Thyroid gland (tissue), 4 donors: ENCODE results near the gene SEC23B. TPM values are rescaled to one million over a fixed set of nuclear protein-coding genes. Genes with fewer than 3 reads are reported as not detected.
A peak's percentile ranks its signal among the peaks of the same experiment; 100 is the strongest.

ENCODE experiments used
- DNase-seq, 2 donors: peaks; one replicate each; pipeline ENCODE4 v3.0.0-alpha.2; 2019
- H3K27ac ChIP-seq, 3 donors: fragments of 200-600 bp; sonication (generic); 1 replicate in 2 of 3; 2 replicates in 1 of 3; pipeline ENCODE4 v1.5.1; 2016 to 2019; ENCODE audit warnings: mild to moderate bottlenecking in 1 of 3, moderate library complexity in 1 of 3
- H3K27me3 ChIP-seq: fragments of 200-600 bp; sonication (generic); one replicate; pipeline ENCODE4 v1.5.1; 2019
- H3K36me3 ChIP-seq, 2 donors: fragments of 200-600 bp; sonication (generic); one replicate each; pipeline ENCODE4 v1.5.1; 2016 to 2019
- H3K4me1 ChIP-seq, 2 donors: fragments of 200-600 bp; sonication (generic); one replicate each; pipeline ENCODE4 v1.5.1; 2017 to 2019
- H3K4me3 ChIP-seq, 3 donors: fragments of 200-600 bp; sonication (generic); replicated peaks in 1 of 3; 1 replicate in 2 of 3; 2 replicates in 1 of 3; pipeline ENCODE4 v1.5.1; 2016; ENCODE audit warnings: mild to moderate bottlenecking in 1 of 3
- H3K9me3 ChIP-seq: fragments of 200-600 bp; sonication (generic); one replicate; pipeline ENCODE4 v1.5.1; 2017
- CTCF ChIP-seq, 6 experiments: fragments of 200-600 bp in 3 of 6; fragments of 450-650 bp in 3 of 6; sonication (generic) in 3 of 6; IDR thresholded peaks; one replicate each; pipeline ENCODE4 v1.5.1; 2016 to 2019; ENCODE audit warnings: antibody characterized with exemption in 6 of 6, mild to moderate bottlenecking in 2 of 6, inconsistent platforms in 1 of 6, moderate library complexity in 1 of 6
- POLR2A ChIP-seq, 2 donors: fragments of 450-650 bp; IDR thresholded peaks; one replicate each; pipeline ENCODE4 v1.6.1; 2017; ENCODE audit warnings: antibody characterized with exemption in 2 of 2, mild to moderate bottlenecking in 2 of 2, moderate library complexity in 1 of 2
- WGBS, 2 donors: methylation state at CpG; one replicate each; pipeline ENCODE4 v1.1.5; 2017; 5-methylcytosine and 5-hydroxymethylcytosine counted together
- intact Hi-C: fragments of 100-400 bp; cut with DNase I; formaldehyde crosslinking; loops from one replicate; pipeline ENCODE4 v1.15.1; 2023
- total RNA-seq, 4 donors: library from RNA; depleted of rRNA; stranded (reverse); fragments of >200 nt; gene quantifications; one replicate each; pipeline ENCODE4 v1.2.3, GENCODE V29; 2016

SEC23B gene
- total RNA-seq, 4 donors from 2014 or later, result 60.5 to 94.1 (median 84.6) TPM

DNA sequence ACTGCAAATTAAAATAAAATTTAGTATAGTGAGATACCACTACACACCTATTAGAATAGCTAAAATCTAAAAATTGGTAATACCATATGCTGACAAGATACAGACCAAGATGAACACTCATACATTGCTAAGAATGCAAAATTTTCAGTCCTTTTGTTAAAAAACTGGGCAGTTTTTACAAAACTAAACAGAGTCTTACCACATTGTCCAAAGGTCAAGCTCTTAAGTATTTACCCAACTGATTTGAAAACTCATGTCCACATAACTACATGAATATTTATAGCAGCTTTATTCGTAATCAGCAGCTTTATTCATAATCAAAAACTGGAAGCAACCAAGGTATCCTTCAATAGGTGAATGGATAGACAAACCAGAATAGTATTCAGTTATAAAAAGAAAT is 30.5 kb upstream of the SEC23B start:
- 98% methylated on average over 1 of the region's 1 CpG for WGBS, 2 donors
- H3K4me3 ChIP-seq, result no peak overlapping the region
- H3K27ac ChIP-seq, result no peak overlapping the region
- no peaks in the 10 kb centered on the region for H3K9me3 ChIP-seq
- DNase-seq, result no peak
- intact Hi-C loops, result no loop called here
- no peaks in the 10 kb centered on the region for H3K27me3 ChIP-seq
- H3K36me3 ChIP-seq, result peaks cover 26 to 42% of the 10 kb centered on the region in 2 donors
- TF ChIP-seq CTCF (IDR thresholded peaks at IDR 0.05) (no peak), POLR2A (IDR thresholded peaks at IDR 0.05) (no peak)
- H3K4me1 ChIP-seq, result no peaks in the 10 kb centered on the region

- no peak overlapping the region for H3K4me3 ChIP-seq
- 86 to 88% methylated on average over 1 of the region's 1 CpG for WGBS, 2 donors
- intact Hi-C loops, result no loop called here
- H3K27me3 ChIP-seq, result no peaks in the 10 kb centered on the region
- no peak for DNase-seq
- H3K27ac ChIP-seq, result no peak overlapping the region
- no peak for TF ChIP-seq CTCF (IDR thresholded peaks at IDR 0.05)
- TF ChIP-seq POLR2A (IDR thresholded peaks at IDR 0.05), result no peak
- no peaks in the 10 kb centered on the region for H3K9me3 ChIP-seq
- peaks cover 32 to 45% of the 10 kb centered on the region in 2 donors for H3K36me3 ChIP-seq
- H3K4me1 ChIP-seq, result no peaks in the 10 kb centered on the region
Observed at GRCh38 chr20:18477821-18478220, 29.9 kb upstream of the SEC23B start.

GRCh38 chr20:18481596-18481995 is 26.1 kb upstream of the SEC23B start:
- DNase-seq, result no peak
- intact Hi-C loops, result no loop called here
- H3K4me3 ChIP-seq, result no peak overlapping the region
- H3K4me1 ChIP-seq, result no peaks in the 10 kb centered on the region
- no peak overlapping the region for H3K27ac ChIP-seq
- H3K9me3 ChIP-seq, result no peaks in the 10 kb centered on the region
- no peaks in the 10 kb centered on the region for H3K27me3 ChIP-seq
- WGBS, 2 donors, result 70 to 75% methylated on average over 4 of the region's 4 CpGs
- no peak for TF ChIP-seq POLR2A (IDR thresholded peaks at IDR 0.05)
- no peak for TF ChIP-seq CTCF (IDR thresholded peaks at IDR 0.05)
- H3K36me3 ChIP-seq, result peaks cover 23 to 40% of the 10 kb centered on the region in 2 donors

GRCh38 chr20:18488301-18488700 is 19.4 kb upstream of the SEC23B start:
- H3K4me3 ChIP-seq, result no peak overlapping the region
- intact Hi-C loops, result no loop called here
- no peaks in the 10 kb centered on the region for H3K9me3 ChIP-seq
- no peak for DNase-seq
- 99 to 100% methylated on average over 3 of the region's 3 CpGs for WGBS, 2 donors
- no peaks in the 10 kb centered on the region for H3K27me3 ChIP-seq
- H3K27ac ChIP-seq, result no peak overlapping the region
- H3K36me3 ChIP-seq, result peaks cover 29 to 35% of the 10 kb centered on the region in 2 donors
- no peaks in the 10 kb centered on the region for H3K4me1 ChIP-seq
- no peak for TF ChIP-seq POLR2A (IDR thresholded peaks at IDR 0.05)
- no peak for TF ChIP-seq CTCF (IDR thresholded peaks at IDR 0.05)

DNA sequence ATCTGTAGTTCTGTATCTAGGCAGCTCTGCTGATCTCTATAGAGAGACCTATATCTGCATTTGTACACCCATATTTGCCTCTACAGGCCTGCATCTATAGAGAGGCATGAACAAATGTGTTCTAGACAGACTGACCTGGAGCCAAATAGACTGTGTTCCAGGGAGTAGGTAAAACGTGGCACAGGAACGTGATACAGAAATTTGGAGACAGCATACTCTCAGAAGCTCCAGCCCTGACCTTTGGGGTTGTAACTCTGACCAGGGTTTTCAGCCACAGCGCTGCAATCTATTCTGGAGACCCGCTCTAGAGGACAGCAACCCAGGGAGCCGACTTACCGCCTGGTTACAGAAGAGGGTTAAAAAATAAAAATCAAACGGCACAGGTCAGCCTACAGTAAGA is 11.7 kb upstream of the SEC23B start:
- no peak for TF ChIP-seq CTCF (IDR thresholded peaks at IDR 0.05)
- TF ChIP-seq POLR2A (IDR thresholded peaks at IDR 0.05), result no peak
- H3K9me3 ChIP-seq, result no peaks in the 10 kb centered on the region
- intact Hi-C loops, result no loop called here
- peak overlapping the region in 1 of 3 donors; percentile 14 for H3K27ac ChIP-seq
- peaks cover 6 to 7% of the 10 kb centered on the region in 2 donors for H3K4me1 ChIP-seq
- H3K36me3 ChIP-seq, result no peaks in the 10 kb centered on the region
- peak; percentile 19 to 28 for DNase-seq
- WGBS, 2 donors, result 10 to 13% methylated on average over 7 of the region's 7 CpGs
- no peaks in the 10 kb centered on the region for H3K27me3 ChIP-seq
- no peak overlapping the region for H3K4me3 ChIP-seq
